H9 (cell line): Measurements from ENCODE around the gene SIKE1. TPM values are rescaled to one million over a fixed set of nuclear protein-coding genes. Genes with fewer than 3 reads are reported as not detected.
"Not testable (repeated sequence)": the region's sequence is repeated elsewhere in the genome, so short reads cannot be mapped to it uniquely, and the experiment has no call there.

ENCODE experiments used
- DNase-seq: peaks from one replicate; pipeline ENCODE4 v3.0.0-alpha.2; 2017
- H2AFZ ChIP-seq: one replicate; pipeline ENCODE4 v1.6.1; 2013; ENCODE audit warnings: mild to moderate bottlenecking, low read length, control low read depth, moderate library complexity
- H2AK5ac ChIP-seq: 2 replicates; pipeline ENCODE4 v1.6.1; 2013; ENCODE audit warnings: low read length, control low read depth, mixed read lengths; ENCODE audit not compliant: insufficient read length
- H2BK120ac ChIP-seq: one replicate; pipeline ENCODE4 v1.6.1; 2013; ENCODE audit warnings: low read depth, mild to moderate bottlenecking, low read length, control low read depth, inconsistent platforms; ENCODE audit not compliant: poor library complexity, severe bottlenecking
- H2BK12ac ChIP-seq: 2 replicates; pipeline ENCODE4 v1.6.1; 2013; ENCODE audit warnings: low read length, control low read depth, mixed read lengths, low read depth; ENCODE audit not compliant: insufficient read length
- H2BK15ac ChIP-seq: 2 replicates; pipeline ENCODE4 v1.6.1; 2013; ENCODE audit warnings: low read depth, low read length, control low read depth
- H2BK20ac ChIP-seq: one replicate; pipeline ENCODE4 v1.6.1; 2013; ENCODE audit warnings: low read depth, mild to moderate bottlenecking, low read length, control low read depth, inconsistent platforms; ENCODE audit not compliant: poor library complexity, severe bottlenecking
- H2BK5ac ChIP-seq: 2 replicates; pipeline ENCODE4 v1.6.1; 2013; ENCODE audit warnings: low read length, control low read depth, mixed read lengths; ENCODE audit not compliant: insufficient read length
- H3K14ac ChIP-seq: 2 replicates; pipeline ENCODE4 v1.6.1; 2013; ENCODE audit warnings: low read length, control low read depth; ENCODE audit not compliant: insufficient read depth
- H3K18ac ChIP-seq: 2 replicates; pipeline ENCODE4 v1.6.1; 2013; ENCODE audit warnings: low read depth, mild to moderate bottlenecking, mixed read lengths, low read length, control low read depth; ENCODE audit not compliant: insufficient read length
- H3K23ac ChIP-seq: 2 replicates; pipeline ENCODE4 v1.6.1; 2013; ENCODE audit warnings: low read length, control low read depth, mixed read lengths, low read depth; ENCODE audit not compliant: insufficient read length
- H3K23me2 ChIP-seq: 2 replicates; pipeline ENCODE4 v1.6.1; 2013; ENCODE audit warnings: low read depth, mild to moderate bottlenecking, mixed read lengths, low read length, control low read depth; ENCODE audit not compliant: insufficient read length, poor library complexity, severe bottlenecking
- H3K27ac ChIP-seq: 2 replicates; pipeline ENCODE4 v1.5.1; 2013; ENCODE audit warnings: low read length, control low read depth, mixed read lengths, low read depth; ENCODE audit not compliant: insufficient read length
- H3K27me3 ChIP-seq: 2 replicates; pipeline ENCODE4 v1.6.1; 2013; ENCODE audit warnings: low read length, control low read depth, inconsistent platforms; ENCODE audit not compliant: insufficient read depth
- H3K4ac ChIP-seq: 2 replicates; pipeline ENCODE4 v1.6.1; 2013; ENCODE audit warnings: low read depth, mild to moderate bottlenecking, control low read depth, inconsistent platforms, low read length, moderate library complexity
- H3K4me1 ChIP-seq: 2 replicates; pipeline ENCODE4 v1.6.1; 2013; ENCODE audit warnings: low read length, control low read depth, inconsistent platforms; ENCODE audit not compliant: insufficient read depth
- H3K4me2 ChIP-seq: 2 replicates; pipeline ENCODE4 v1.6.1; 2013; ENCODE audit warnings: low read length, control low read depth, mixed read lengths; ENCODE audit not compliant: insufficient read length, insufficient read depth
- H3K56ac ChIP-seq: 2 replicates; pipeline ENCODE4 v1.6.1; 2013; ENCODE audit warnings: low read depth, mild to moderate bottlenecking, mixed read lengths, low read length, control low read depth; ENCODE audit not compliant: insufficient read length
- H3K79me1 ChIP-seq: 2 replicates; pipeline ENCODE4 v1.6.1; 2013; ENCODE audit warnings: low read depth, mild to moderate bottlenecking, moderate library complexity, low read length, control low read depth, inconsistent platforms; ENCODE audit not compliant: insufficient read depth, poor library complexity, severe bottlenecking
- H3K79me2 ChIP-seq: 2 replicates; pipeline ENCODE4 v1.6.1; 2013; ENCODE audit warnings: low read length, control low read depth, inconsistent platforms; ENCODE audit not compliant: insufficient read depth
- H3K9ac ChIP-seq: 2 replicates; pipeline ENCODE4 v1.6.1; 2013; ENCODE audit warnings: low read length, control low read depth, mixed read lengths; ENCODE audit not compliant: insufficient read length; ENCODE audit errors: extremely low read depth
- H3K9me3 ChIP-seq: one replicate; pipeline ENCODE4 v1.6.1; 2013; ENCODE audit warnings: low read depth, low read length, inconsistent platforms; ENCODE audit not compliant: control insufficient read depth
- H3T11ph ChIP-seq: one replicate; pipeline ENCODE4 v1.6.1; 2013; ENCODE audit warnings: mild to moderate bottlenecking, low read length, control low read depth, inconsistent platforms
- H4K20me1 ChIP-seq: one replicate; pipeline ENCODE4 v1.6.1; 2013; ENCODE audit not compliant: control insufficient read depth, insufficient read length, insufficient read depth
- H4K5ac ChIP-seq: 2 replicates; pipeline ENCODE4 v1.6.1; 2013; ENCODE audit warnings: low read depth, mild to moderate bottlenecking, mixed read lengths, low read length, control low read depth; ENCODE audit not compliant: insufficient read length
- H4K8ac ChIP-seq: replicated peaks from 2 replicates; pipeline ENCODE4 v1.6.1; 2013; ENCODE audit warnings: low read length, control low read depth, mixed read lengths, low read depth; ENCODE audit not compliant: insufficient read length
- H4K91ac ChIP-seq: 2 replicates; pipeline ENCODE4 v1.6.1; 2013; ENCODE audit warnings: low read depth, mild to moderate bottlenecking, moderate library complexity, mixed read lengths, low read length, control low read depth; ENCODE audit not compliant: insufficient read length
- H3K27ac Mint-ChIP-seq, 3 experiments: 2 replicates in 2 of 3; 3 replicates in 1 of 3; pipeline ENCODE4 v1.8.0; 2020 to 2021; ENCODE audit warnings: mixed read lengths in 3 of 3, mild to moderate bottlenecking in 1 of 3, moderate library complexity in 1 of 3
- H3K27me3 Mint-ChIP-seq: 2 replicates; pipeline ENCODE4 v1.8.0; 2021; ENCODE audit warnings: low read depth, mild to moderate bottlenecking, moderate library complexity, mixed read lengths
- H3K36me3 Mint-ChIP-seq, 3 experiments: 2 replicates in 2 of 3; 3 replicates in 1 of 3; pipeline ENCODE4 v1.8.0; 2020 to 2021; ENCODE audit warnings: low read depth in 3 of 3, mixed read lengths in 3 of 3; ENCODE audit not compliant: insufficient read depth in 1 of 3
- H3K4me1 Mint-ChIP-seq, 2 experiments: 2 replicates each; pipeline ENCODE4 v1.8.0; 2020; ENCODE audit warnings: mixed read lengths in 2 of 2
- H3K4me3 Mint-ChIP-seq, 2 experiments: 2 replicates in 1 of 2; 3 replicates in 1 of 2; pipeline ENCODE4 v1.8.0; 2020 to 2021; ENCODE audit warnings: mild to moderate bottlenecking in 2 of 2, mixed read lengths in 2 of 2, moderate library complexity in 1 of 2
- H3K9me3 Mint-ChIP-seq, 2 experiments: 2 replicates in 1 of 2; 3 replicates in 1 of 2; pipeline ENCODE4 v1.8.0; 2020; ENCODE audit warnings: mild to moderate bottlenecking in 2 of 2, mixed read lengths in 2 of 2, moderate library complexity in 1 of 2
- WGBS: extraction: QIAGEN DNeasy Blood & Tissue Kit; methylation state at CpG from one replicate; pipeline ENCODE4 v1.1.7; 2013; ENCODE audit warnings: missing lambda C conversion rate, low lambda C conversion rate, mixed read lengths; ENCODE audit not compliant: insufficient read length; ENCODE audit errors: extremely low coverage; 5-methylcytosine and 5-hydroxymethylcytosine counted together
- total RNA-seq: library from RNA; stranded (reverse); gene quantifications from 2 replicates; pipeline ENCODE4 v1.2.1, GENCODE V29; 2021
- TF ChIP-seq, protein P1 (sequence below): fragments of 200-600 bp; sonication (generic); conservative IDR thresholded peaks from 3 replicates; pipeline ENCODE4 v1.8.0; 2021; ENCODE audit warnings: antibody characterized with exemption, mild to moderate bottlenecking

The SIKE1 gene
- total RNA-seq, 1 experiment from 2014 or later: 75.3 TPM

DNA sequence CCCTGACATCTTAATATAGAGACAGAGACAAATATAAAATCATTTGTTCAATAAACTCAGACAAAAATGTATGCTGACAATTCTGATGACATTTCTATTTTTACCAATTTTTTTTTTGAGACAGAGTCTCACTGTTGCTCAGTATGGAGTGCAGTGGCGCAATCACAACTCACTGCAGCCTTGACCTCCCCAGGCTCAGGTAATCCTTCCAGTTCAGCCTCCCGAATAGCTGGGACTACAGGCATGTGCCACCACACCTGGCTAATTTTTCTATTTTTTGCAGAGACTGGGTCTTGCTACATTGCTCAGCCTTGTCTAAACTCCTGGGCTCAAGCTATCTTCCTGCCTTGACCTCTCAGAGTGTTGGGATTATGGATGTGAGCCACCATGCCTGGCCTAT, 13.6 kb upstream of the SIKE1 start:
- Histone ChIP-seq H2BK5ac (no peak overlapping the region), H3K23me2 (no peaks in the 10 kb centered on the region), H3K79me1 (no peaks in the 10 kb centered on the region), H3K79me2 (no peaks in the 10 kb centered on the region), H2BK15ac (no peak overlapping the region), H3K4me1 (no peaks in the 10 kb centered on the region), H4K5ac (no peak overlapping the region), H3K18ac (no peak overlapping the region), H2BK120ac (no peak overlapping the region), H2BK20ac (no peak overlapping the region), H3K9me3 (no peaks in the 10 kb centered on the region), H3K56ac (no peak overlapping the region), H3K4ac (no peak overlapping the region), H3K14ac (no peak overlapping the region), H3K27ac (no peak overlapping the region), H3T11ph (no peak overlapping the region), H4K91ac (no peak overlapping the region), H3K23ac (no peak overlapping the region), H4K20me1 (no peaks in the 10 kb centered on the region), H4K8ac (no peak overlapping the region), H2BK12ac (no peak overlapping the region), H2AFZ (no peak overlapping the region), H2AK5ac (no peak overlapping the region), H3K9ac (no peak overlapping the region), H3K4me2 (no peak overlapping the region), H3K27me3 (no peaks in the 10 kb centered on the region)
- Mint-ChIP-seq H3K4me1 (no peaks in the 10 kb centered on the region), H3K36me3 (peaks cover 0 to 1% (median 0%) of the 10 kb centered on the region in 3 experiments; a peak in 2 of 7 replicates), H3K27ac (no peak overlapping the region), H3K4me3 (no peak overlapping the region), H3K9me3 (peaks cover 5 to 22% of the 10 kb centered on the region in 2 experiments), H3K27me3 (peaks cover 19% of the 10 kb centered on the region)
- WGBS: no CpG with 5 or more reads among the region's 2 CpGs
- no peak for DNase-seq
- TF ChIP-seq, protein P1, sequence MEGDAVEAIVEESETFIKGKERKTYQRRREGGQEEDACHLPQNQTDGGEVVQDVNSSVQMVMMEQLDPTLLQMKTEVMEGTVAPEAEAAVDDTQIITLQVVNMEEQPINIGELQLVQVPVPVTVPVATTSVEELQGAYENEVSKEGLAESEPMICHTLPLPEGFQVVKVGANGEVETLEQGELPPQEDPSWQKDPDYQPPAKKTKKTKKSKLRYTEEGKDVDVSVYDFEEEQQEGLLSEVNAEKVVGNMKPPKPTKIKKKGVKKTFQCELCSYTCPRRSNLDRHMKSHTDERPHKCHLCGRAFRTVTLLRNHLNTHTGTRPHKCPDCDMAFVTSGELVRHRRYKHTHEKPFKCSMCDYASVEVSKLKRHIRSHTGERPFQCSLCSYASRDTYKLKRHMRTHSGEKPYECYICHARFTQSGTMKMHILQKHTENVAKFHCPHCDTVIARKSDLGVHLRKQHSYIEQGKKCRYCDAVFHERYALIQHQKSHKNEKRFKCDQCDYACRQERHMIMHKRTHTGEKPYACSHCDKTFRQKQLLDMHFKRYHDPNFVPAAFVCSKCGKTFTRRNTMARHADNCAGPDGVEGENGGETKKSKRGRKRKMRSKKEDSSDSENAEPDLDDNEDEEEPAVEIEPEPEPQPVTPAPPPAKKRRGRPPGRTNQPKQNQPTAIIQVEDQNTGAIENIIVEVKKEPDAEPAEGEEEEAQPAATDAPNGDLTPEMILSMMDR: no peak

DNA sequence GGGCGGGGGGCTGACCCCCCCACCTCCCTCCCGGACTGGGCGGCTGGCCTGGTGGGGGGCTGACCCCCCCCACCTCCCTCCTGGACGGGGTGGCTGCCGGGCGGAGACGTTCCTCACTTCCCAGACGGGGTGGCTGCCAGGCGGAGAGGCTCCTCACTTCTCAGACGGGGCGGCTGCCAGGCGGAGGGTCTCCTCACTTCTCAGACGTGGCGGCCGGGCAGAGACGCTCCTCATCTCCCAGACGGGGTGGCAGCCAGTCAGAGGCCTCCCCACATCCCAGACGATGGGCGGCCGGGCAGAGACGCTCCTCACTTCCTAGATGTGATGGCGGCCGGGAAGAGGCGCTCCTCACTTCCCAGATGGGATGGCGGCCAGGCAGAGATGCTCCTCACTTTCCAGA, 10.1 kb upstream of the SIKE1 start:
- H3K27me3 ChIP-seq, H2BK12ac ChIP-seq, H3K18ac ChIP-seq, H3K9me3 ChIP-seq, H3K27ac ChIP-seq, H3K4me2 ChIP-seq, H3K14ac ChIP-seq, H3K9ac ChIP-seq, H3K4me1 ChIP-seq, H3K56ac ChIP-seq, H4K20me1 ChIP-seq, DNase-seq, H2BK120ac ChIP-seq, H3K36me3 Mint-ChIP-seq, H3K79me1 ChIP-seq, H2AFZ ChIP-seq, H4K91ac ChIP-seq, H2AK5ac ChIP-seq, H3K23me2 ChIP-seq, H4K8ac ChIP-seq, H3K4me3 Mint-ChIP-seq, H3K4ac ChIP-seq, H2BK20ac ChIP-seq, H2BK5ac ChIP-seq, H3K23ac ChIP-seq, H3T11ph ChIP-seq, H4K5ac ChIP-seq, H3K79me2 ChIP-seq, H3K27ac Mint-ChIP-seq, H2BK15ac ChIP-seq, H3K4me1 Mint-ChIP-seq: not testable (repeated sequence)
- WGBS: no CpG with 5 or more reads among the region's 25 CpGs
- Mint-ChIP-seq H3K27me3 (peaks cover 47% of the 10 kb centered on the region), H3K9me3 (peaks cover 8 to 28% of the 10 kb centered on the region in 2 experiments)
